IMR-90 (cell line): ENCODE data around the gene NEURL4. TPM values are rescaled to one million over a fixed set of nuclear protein-coding genes. Genes with fewer than 3 reads are reported as not detected.

Experiments
- ATAC-seq: fragments of 200-7000 bp; cut with Tn5 transposase; 2 replicates; pipeline ENCODE4 v1.9.1; 2020; ENCODE audit warnings: low read depth, mild to moderate bottlenecking, moderate library complexity
- BruUV-seq: library from RNA; stranded (reverse); fragments of 400-500 nt; replicated peaks from 2 replicates; lab custom pipeline; 2021; lab: Mats Ljungman, UMichigan
- CTCF ChIA-PET: fragments of 300-600 bp; formaldehyde crosslinking; extraction: SDS; loops from one replicate; lab custom pipeline; 2021; ENCODE audit warnings: antibody characterized with exemption; lab: Yijun Ruan, JAX
- POLR2A ChIA-PET: fragments of 300-600 bp; sonication (Branson Sonifier 250); formaldehyde crosslinking; loops from one replicate; lab custom pipeline; 2022; ENCODE audit warnings: antibody characterized with exemption; ENCODE audit not compliant: unreplicated experiment; lab: Charles Lee
- DNase-seq: peaks from one replicate; pipeline ENCODE4 v3.0.0; 2013
- H2AFZ ChIP-seq: replicated peaks from 2 replicates; pipeline ENCODE3; 2013; ENCODE audit warnings: low read length, mild to moderate bottlenecking; ENCODE audit not compliant: poor library complexity
- H2AK5ac ChIP-seq: 2 replicates; pipeline ENCODE4 v1.6.1; 2013; ENCODE audit warnings: low read depth, low read length, inconsistent platforms
- H2AK9ac ChIP-seq: replicated peaks from 2 replicates; pipeline ENCODE3; 2013; ENCODE audit warnings: mild to moderate bottlenecking, low read depth, low read length, moderate library complexity; ENCODE audit not compliant: poor library complexity
- H2BK120ac ChIP-seq: 2 replicates; pipeline ENCODE4 v1.6.1; 2013; ENCODE audit warnings: low read depth, low read length, inconsistent platforms
- H2BK15ac ChIP-seq: 3 replicates; pipeline ENCODE4 v1.6.1; 2013; ENCODE audit warnings: low read depth, low read length, inconsistent platforms
- H2BK20ac ChIP-seq: 2 replicates; pipeline ENCODE4 v1.6.1; 2013; ENCODE audit warnings: low read depth, mild to moderate bottlenecking, inconsistent platforms, low read length, moderate library complexity
- H2BK5ac ChIP-seq: 2 replicates; pipeline ENCODE4 v1.6.1; 2013; ENCODE audit warnings: mild to moderate bottlenecking, low read depth, low read length, inconsistent platforms; ENCODE audit not compliant: poor library complexity, severe bottlenecking
- H3K14ac ChIP-seq: replicated peaks from 2 replicates; pipeline ENCODE4 v1.6.1; 2013; ENCODE audit warnings: low read depth, low read length, inconsistent platforms
- H3K18ac ChIP-seq: 2 replicates; pipeline ENCODE4 v1.6.1; 2013; ENCODE audit warnings: low read depth, low read length, control low read depth
- H3K23ac ChIP-seq: 2 replicates; pipeline ENCODE4 v1.6.1; 2013; ENCODE audit warnings: low read depth, low read length, inconsistent platforms
- H3K27ac ChIP-seq: 2 replicates; pipeline ENCODE4 v1.5.1; 2013; ENCODE audit warnings: mild to moderate bottlenecking, control low read depth, low read length; ENCODE audit not compliant: insufficient read depth
- H3K27me3 ChIP-seq: 2 replicates; pipeline ENCODE4 v1.6.1; 2013; ENCODE audit warnings: low read length; ENCODE audit not compliant: control insufficient read depth, insufficient read depth
- H3K36me3 ChIP-seq: 2 replicates; pipeline ENCODE4 v1.6.1; 2013; ENCODE audit warnings: low read length, mixed read lengths; ENCODE audit not compliant: control insufficient read depth, insufficient read depth
- H3K4ac ChIP-seq: 2 replicates; pipeline ENCODE4 v1.6.1; 2013; ENCODE audit warnings: low read depth, low read length, inconsistent platforms
- H3K4me1 ChIP-seq: 2 replicates; pipeline ENCODE4 v1.6.1; 2013; ENCODE audit warnings: low read length, mixed read lengths; ENCODE audit not compliant: control insufficient read depth, insufficient read depth
- H3K4me2 ChIP-seq: 2 replicates; pipeline ENCODE4 v1.6.1; 2013; ENCODE audit warnings: low read depth, mild to moderate bottlenecking, control low read depth, low read length, moderate library complexity
- H3K4me3 ChIP-seq: 2 replicates; pipeline ENCODE4 v1.5.1; 2013; ENCODE audit warnings: low read depth, mild to moderate bottlenecking, control low read depth, low read length, moderate library complexity; ENCODE audit not compliant: insufficient read depth
- H3K56ac ChIP-seq: 2 replicates; pipeline ENCODE4 v1.6.1; 2013; ENCODE audit warnings: low read length, inconsistent platforms; ENCODE audit not compliant: insufficient read depth; ENCODE audit errors: extremely low read depth
- H3K79me1 ChIP-seq, 2 experiments: 2 replicates each; pipeline ENCODE4 v1.6.1; 2013; ENCODE audit warnings: low read length in 2 of 2, inconsistent platforms in 1 of 2, low read depth in 1 of 2
- H3K9ac ChIP-seq: 2 replicates; pipeline ENCODE4 v1.6.1; 2013; ENCODE audit warnings: low read depth, low read length, control low read depth
- H3K9me1 ChIP-seq: 2 replicates; pipeline ENCODE4 v1.6.1; 2013; ENCODE audit warnings: low read length, inconsistent platforms; ENCODE audit not compliant: insufficient read depth
- H3K9me3 ChIP-seq: 2 replicates; pipeline ENCODE4 v1.6.1; 2013; ENCODE audit warnings: low read length; ENCODE audit not compliant: control insufficient read depth, insufficient read depth
- H4K20me1 ChIP-seq: 2 replicates; pipeline ENCODE4 v1.6.1; 2013; ENCODE audit warnings: low read length, inconsistent platforms; ENCODE audit not compliant: insufficient read depth
- H4K5ac ChIP-seq: 2 replicates; pipeline ENCODE4 v1.6.1; 2013; ENCODE audit warnings: mild to moderate bottlenecking, low read depth, low read length, control low read depth
- H4K8ac ChIP-seq, 2 experiments: 2 replicates each; pipeline ENCODE4 v1.6.1; 2013; ENCODE audit warnings: low read depth in 2 of 2, low read length in 2 of 2, control low read depth in 1 of 2, inconsistent platforms in 1 of 2
- H4K91ac ChIP-seq: 2 replicates; pipeline ENCODE4 v1.6.1; 2013; ENCODE audit warnings: low read depth, low read length, inconsistent platforms; ENCODE audit not compliant: insufficient read depth
- BHLHE40 ChIP-seq: fragments of 150-350 bp; IDR thresholded peaks from 2 replicates; pipeline ENCODE4 v1.6.1; 2016; ENCODE audit warnings: mild to moderate bottlenecking, low read depth, low read length
- CEBPB ChIP-seq: IDR thresholded peaks from 2 replicates; pipeline ENCODE4 v1.6.1; 2012; ENCODE audit warnings: low read depth, low read length, improper control_type of control experiment
- CHD1 ChIP-seq: IDR thresholded peaks from 2 replicates; pipeline ENCODE4 v1.6.1; 2012; ENCODE audit warnings: low read depth, low read length, improper control_type of control experiment
- CTCF ChIP-seq: conservative IDR thresholded peaks from 2 replicates; pipeline ENCODE4 v1.5.1; 2012; ENCODE audit warnings: mild to moderate bottlenecking, low read depth, low read length, improper control_type of control experiment
- FOS ChIP-seq: fragments of 150-350 bp; IDR thresholded peaks from 2 replicates; pipeline ENCODE4 v1.6.1; 2016; ENCODE audit warnings: low read depth, low read length
- MAFK ChIP-seq: IDR thresholded peaks from 2 replicates; pipeline ENCODE4 v1.6.1; 2012; ENCODE audit warnings: low read depth, low read length, improper control_type of control experiment
- MAZ ChIP-seq: IDR thresholded peaks from 2 replicates; pipeline ENCODE4 v1.6.1; 2012; ENCODE audit warnings: low read depth, mild to moderate bottlenecking, low read length, improper control_type of control experiment, moderate library complexity, borderline replicate concordance
- MXI1 ChIP-seq: IDR thresholded peaks from 2 replicates; pipeline ENCODE4 v1.6.1; 2012; ENCODE audit warnings: low read depth, mild to moderate bottlenecking, low read length, moderate library complexity, borderline replicate concordance
- NFE2L2 ChIP-seq: fragments of 150-350 bp; IDR thresholded peaks from 2 replicates; pipeline ENCODE4 v1.6.1; 2016; ENCODE audit warnings: low read depth, mild to moderate bottlenecking, low read length
- POLR2A ChIP-seq: IDR thresholded peaks from 2 replicates; pipeline ENCODE4 v1.6.1; 2012; ENCODE audit warnings: mild to moderate bottlenecking, low read depth, low read length
- RAD21 ChIP-seq: IDR thresholded peaks from 2 replicates; pipeline ENCODE4 v1.6.1; 2012; ENCODE audit warnings: low read length, improper control_type of control experiment
- RCOR1 ChIP-seq: IDR thresholded peaks from 2 replicates; pipeline ENCODE4 v1.6.1; 2012; ENCODE audit warnings: mild to moderate bottlenecking, low read length, improper control_type of control experiment; ENCODE audit not compliant: insufficient replicate concordance
- RFX5 ChIP-seq: IDR thresholded peaks from 2 replicates; pipeline ENCODE4 v1.8.0; 2012; ENCODE audit warnings: low read depth, mild to moderate bottlenecking, low read length, moderate library complexity
- SMC3 ChIP-seq: fragments of 150-350 bp; IDR thresholded peaks from 2 replicates; pipeline ENCODE4 v1.6.1; 2016; ENCODE audit warnings: low read depth, mild to moderate bottlenecking, antibody characterized with exemption, low read length, moderate library complexity
- USF2 ChIP-seq: fragments of 150-350 bp; IDR thresholded peaks from 2 replicates; pipeline ENCODE4 v1.6.1; 2017; ENCODE audit warnings: mild to moderate bottlenecking, antibody characterized with exemption, low read length, low read depth
- WGBS, 2 experiments: methylation state at CpG; one replicate each; pipeline versions ENCODE4 v1.1.5 to v1.1.7; 2013; ENCODE audit warnings: missing lambda C conversion rate in 2 of 2; ENCODE audit not compliant: insufficient read length in 1 of 2; ENCODE audit errors: extremely low coverage in 2 of 2; 5-methylcytosine and 5-hydroxymethylcytosine counted together
- dilution Hi-C: fragments of 300-500 bp; cut with HindIII; formaldehyde crosslinking; loops from one replicate; pipeline ENCODE4 v1.14.3; 2018; ENCODE audit warnings: low sequenced_read_pairs; ENCODE audit not compliant: unreplicated experiment
- in situ Hi-C: fragments of 300-500 bp; cut with MboI; formaldehyde crosslinking; loops from 3 replicates; pipeline ENCODE4 v1.14.3; 2019; ENCODE audit warnings: low sequenced_read_pairs, inconsistent platforms, mixed read lengths
- intact Hi-C: fragments of 100-400 bp; cut with micrococcal nuclease; formaldehyde crosslinking; loops from 2 replicates; pipeline ENCODE4 v1.10.0; 2022
- polyA plus RNA-seq, 3 experiments: library from polyadenylated mRNA; depleted of rRNA; stranded (reverse); fragments of >200 nt; gene quantifications; 2 replicates each; pipeline ENCODE4 v1.2.3, GENCODE V29; 2012; ENCODE audit warnings: low replicate concordance in 1 of 3
- total RNA-seq: library from RNA; depleted of rRNA; stranded (reverse); fragments of >200 nt; gene quantifications from 2 replicates; pipeline ENCODE4 v1.2.3, GENCODE V29; 2012
- TF ChIP-seq, protein P1 (sequence below): fragments of 150-350 bp; IDR thresholded peaks from 2 replicates; pipeline ENCODE4 v1.6.1; 2016; ENCODE audit warnings: low read depth, mild to moderate bottlenecking, low read length, moderate library complexity, borderline replicate concordance

Gene NEURL4
- total and polyA plus RNA-seq, 2 of the 4 experiments (the other 2 are of a cell fraction) = 8.4 to 23.3 TPM

- H3K36me3 ChIP-seq = no peaks in the 10 kb centered on the region
- no peak overlapping the region for H2BK15ac ChIP-seq
- H3K56ac ChIP-seq = no peak overlapping the region
- H3K9me3 ChIP-seq = no peaks in the 10 kb centered on the region
- intact Hi-C loops (no loop called here), dilution Hi-C loops (no loop called here), in situ Hi-C loops (no loop called here)
- H4K5ac ChIP-seq = no peak overlapping the region
- CTCF ChIA-PET = interaction anchor here (0.6 kb wide), 1 partner anchor 224 kb away, joined by 3 read pairs; no protein-coding TSS in a partner anchor
- TF ChIP-seq, protein P1, sequence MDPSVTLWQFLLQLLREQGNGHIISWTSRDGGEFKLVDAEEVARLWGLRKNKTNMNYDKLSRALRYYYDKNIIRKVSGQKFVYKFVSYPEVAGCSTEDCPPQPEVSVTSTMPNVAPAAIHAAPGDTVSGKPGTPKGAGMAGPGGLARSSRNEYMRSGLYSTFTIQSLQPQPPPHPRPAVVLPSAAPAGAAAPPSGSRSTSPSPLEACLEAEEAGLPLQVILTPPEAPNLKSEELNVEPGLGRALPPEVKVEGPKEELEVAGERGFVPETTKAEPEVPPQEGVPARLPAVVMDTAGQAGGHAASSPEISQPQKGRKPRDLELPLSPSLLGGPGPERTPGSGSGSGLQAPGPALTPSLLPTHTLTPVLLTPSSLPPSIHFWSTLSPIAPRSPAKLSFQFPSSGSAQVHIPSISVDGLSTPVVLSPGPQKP = no peak
- no peak for TF ChIP-seq CTCF
- TF ChIP-seq CHD1 = no peak
- no peak for TF ChIP-seq RFX5
- no peak for TF ChIP-seq RCOR1
- TF ChIP-seq RAD21 = no peak
- TF ChIP-seq USF2 = no peak
- no peak for TF ChIP-seq BHLHE40
- no peak for TF ChIP-seq MXI1
- TF ChIP-seq POLR2A = no peak
- TF ChIP-seq MAZ = no peak
- TF ChIP-seq MAFK = no peak
- no peak for TF ChIP-seq CEBPB
- TF ChIP-seq FOS = no peak
- TF ChIP-seq NFE2L2 = no peak
- TF ChIP-seq SMC3 = no peak
- no peaks in the 10 kb centered on the region for H3K4me1 ChIP-seq
- H3K4me3 ChIP-seq = no peak overlapping the region
- H3K27ac ChIP-seq = no peak overlapping the region
- H4K91ac ChIP-seq = no peak overlapping the region
- ATAC-seq (no peak), DNase-seq (no peak)
- no peak overlapping the region for H3K18ac ChIP-seq
- H3K9me1 ChIP-seq = no peaks in the 10 kb centered on the region
- no peak overlapping the region for H2AK9ac ChIP-seq
- no peaks in the 10 kb centered on the region for H4K20me1 ChIP-seq
- no peak overlapping the region for H3K9ac ChIP-seq
- no peak overlapping the region for H2BK20ac ChIP-seq
- H3K27me3 ChIP-seq = peaks cover 2% of the 10 kb centered on the region; the same call in 1 of the 2 replicates
- no peak overlapping the region for H2BK5ac ChIP-seq
- H3K79me1 ChIP-seq = no peaks in the 10 kb centered on the region
- H3K4ac ChIP-seq = no peak overlapping the region
- no peak overlapping the region for H2AK5ac ChIP-seq
- POLR2A ChIA-PET = no interaction called here
- H2BK120ac ChIP-seq = no peak overlapping the region
- 64% methylated on average over 3 of the region's 3 CpGs; no CpG with 5 or more reads in 1 of the 2 experiments for WGBS, 2 experiments
- no peak overlapping the region for H3K14ac ChIP-seq
- H2AFZ ChIP-seq = peak overlapping the region; percentile 13
- no TSS peak for BruUV-seq
- no peak overlapping the region for H3K23ac ChIP-seq
- H4K8ac ChIP-seq = no peak overlapping the region
- no peak overlapping the region for H3K4me2 ChIP-seq
Measured at GRCh38 chr17:7361906-7362305, 32.8 kb upstream of the NEURL4 start.
